ENCODE measurements around the gene LONP2.

DNA sequence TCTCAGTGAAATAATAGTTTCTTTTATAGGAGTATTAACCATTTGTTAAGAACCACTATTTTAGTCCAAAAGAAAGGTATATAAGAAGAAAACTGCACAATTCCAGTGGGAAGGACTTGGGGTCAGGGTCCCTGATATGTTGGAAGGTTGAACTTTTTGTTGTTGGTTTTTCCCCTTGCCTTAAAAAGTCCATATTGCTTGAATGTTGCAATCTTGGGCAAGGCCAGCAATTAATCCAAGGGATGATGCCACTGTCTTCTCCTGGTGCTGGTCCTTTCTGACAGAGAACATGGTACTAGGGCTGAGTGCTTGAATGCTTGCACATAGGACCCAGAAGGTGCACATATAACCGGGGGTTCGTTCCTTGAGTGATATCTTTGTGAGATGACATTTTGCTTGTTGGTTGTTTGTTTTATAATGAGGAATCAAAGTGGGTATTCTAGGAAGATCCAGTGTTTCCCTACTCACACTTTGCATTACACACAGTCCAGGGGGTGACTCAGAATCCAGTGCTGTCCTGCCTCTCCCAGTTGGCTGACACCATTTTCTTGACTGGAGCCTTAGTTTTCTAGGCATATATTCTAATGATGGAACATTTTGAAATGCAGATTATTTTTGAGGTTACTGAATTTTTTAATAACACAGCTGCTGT is 86.2 kb downstream of the LONP2 start:
- TF ChIP-seq, protein P1, sequence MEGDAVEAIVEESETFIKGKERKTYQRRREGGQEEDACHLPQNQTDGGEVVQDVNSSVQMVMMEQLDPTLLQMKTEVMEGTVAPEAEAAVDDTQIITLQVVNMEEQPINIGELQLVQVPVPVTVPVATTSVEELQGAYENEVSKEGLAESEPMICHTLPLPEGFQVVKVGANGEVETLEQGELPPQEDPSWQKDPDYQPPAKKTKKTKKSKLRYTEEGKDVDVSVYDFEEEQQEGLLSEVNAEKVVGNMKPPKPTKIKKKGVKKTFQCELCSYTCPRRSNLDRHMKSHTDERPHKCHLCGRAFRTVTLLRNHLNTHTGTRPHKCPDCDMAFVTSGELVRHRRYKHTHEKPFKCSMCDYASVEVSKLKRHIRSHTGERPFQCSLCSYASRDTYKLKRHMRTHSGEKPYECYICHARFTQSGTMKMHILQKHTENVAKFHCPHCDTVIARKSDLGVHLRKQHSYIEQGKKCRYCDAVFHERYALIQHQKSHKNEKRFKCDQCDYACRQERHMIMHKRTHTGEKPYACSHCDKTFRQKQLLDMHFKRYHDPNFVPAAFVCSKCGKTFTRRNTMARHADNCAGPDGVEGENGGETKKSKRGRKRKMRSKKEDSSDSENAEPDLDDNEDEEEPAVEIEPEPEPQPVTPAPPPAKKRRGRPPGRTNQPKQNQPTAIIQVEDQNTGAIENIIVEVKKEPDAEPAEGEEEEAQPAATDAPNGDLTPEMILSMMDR (conservative IDR thresholded peaks at IDR 0.05; ENCODE audit: low read depth in 2 of 2) = no peak
- TF ChIP-seq CREB1 (CRISPR knock-in tag; IDR thresholded peaks at IDR 0.05; ENCODE audit: low read depth) (no peak), POLR2AphosphoS5 (IDR thresholded peaks at IDR 0.05; ENCODE audit: low read depth) (no peak), EZH2 (IDR thresholded peaks at IDR 0.05; ENCODE audit: low read depth, unreplicated experiment) (no peak)
- TF ChIP-seq, protein P2, sequence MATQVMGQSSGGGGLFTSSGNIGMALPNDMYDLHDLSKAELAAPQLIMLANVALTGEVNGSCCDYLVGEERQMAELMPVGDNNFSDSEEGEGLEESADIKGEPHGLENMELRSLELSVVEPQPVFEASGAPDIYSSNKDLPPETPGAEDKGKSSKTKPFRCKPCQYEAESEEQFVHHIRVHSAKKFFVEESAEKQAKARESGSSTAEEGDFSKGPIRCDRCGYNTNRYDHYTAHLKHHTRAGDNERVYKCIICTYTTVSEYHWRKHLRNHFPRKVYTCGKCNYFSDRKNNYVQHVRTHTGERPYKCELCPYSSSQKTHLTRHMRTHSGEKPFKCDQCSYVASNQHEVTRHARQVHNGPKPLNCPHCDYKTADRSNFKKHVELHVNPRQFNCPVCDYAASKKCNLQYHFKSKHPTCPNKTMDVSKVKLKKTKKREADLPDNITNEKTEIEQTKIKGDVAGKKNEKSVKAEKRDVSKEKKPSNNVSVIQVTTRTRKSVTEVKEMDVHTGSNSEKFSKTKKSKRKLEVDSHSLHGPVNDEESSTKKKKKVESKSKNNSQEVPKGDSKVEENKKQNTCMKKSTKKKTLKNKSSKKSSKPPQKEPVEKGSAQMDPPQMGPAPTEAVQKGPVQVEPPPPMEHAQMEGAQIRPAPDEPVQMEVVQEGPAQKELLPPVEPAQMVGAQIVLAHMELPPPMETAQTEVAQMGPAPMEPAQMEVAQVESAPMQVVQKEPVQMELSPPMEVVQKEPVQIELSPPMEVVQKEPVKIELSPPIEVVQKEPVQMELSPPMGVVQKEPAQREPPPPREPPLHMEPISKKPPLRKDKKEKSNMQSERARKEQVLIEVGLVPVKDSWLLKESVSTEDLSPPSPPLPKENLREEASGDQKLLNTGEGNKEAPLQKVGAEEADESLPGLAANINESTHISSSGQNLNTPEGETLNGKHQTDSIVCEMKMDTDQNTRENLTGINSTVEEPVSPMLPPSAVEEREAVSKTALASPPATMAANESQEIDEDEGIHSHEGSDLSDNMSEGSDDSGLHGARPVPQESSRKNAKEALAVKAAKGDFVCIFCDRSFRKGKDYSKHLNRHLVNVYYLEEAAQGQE (IDR thresholded peaks at IDR 0.05; ENCODE audit: unreplicated experiment) = no peak

Data from GM23338 (cell line).